Measurements from ENCODE around the gene PITPNC1. TPM values are rescaled to one million over a fixed set of nuclear protein-coding genes. Genes with fewer than 3 reads are reported as not detected.
"Not testable (repeated sequence)": the region's sequence is repeated elsewhere in the genome, so short reads cannot be mapped to it uniquely, and the experiment has no call there.

PITPNC1 gene
- total and polyA plus RNA-seq, 5 donors from 2014 or later = 27.3 to 47.9 (median 39.5) TPM

- Mint-ChIP-seq H3K27me3 (no peaks in the 10 kb centered on the region), H3K27ac (peak overlapping the region in 1 of 3 donors; percentile 45), H3K36me3 (peaks cover 35% of the 10 kb centered on the region), H3K4me3 (no peak overlapping the region), H3K9me3 (no peaks in the 10 kb centered on the region), H3K4me1 (peaks cover 0 to 5% (median 2%) of the 10 kb centered on the region in 4 donors)
- H3K27me3 ChIP-seq (ENCODE audit: control insufficient read depth, insufficient read depth, low read length) = no peaks in the 10 kb centered on the region
- DNase-seq = no peak
- H3K9me3 ChIP-seq (ENCODE audit: control insufficient read depth in 2 of 2, low read length in 2 of 2) = no peaks in the 10 kb centered on the region
- H3K36me3 ChIP-seq (ENCODE audit: control insufficient read depth, insufficient read depth, low read length) = peaks cover 17% of the 10 kb centered on the region
- no peak overlapping the region for H3K4me3 ChIP-seq (ENCODE audit: low read depth, low read length)
- H3K27ac ChIP-seq (ENCODE audit: insufficient read depth, low read length, poor library complexity, severe bottlenecking) = no peak overlapping the region
- H3K4me1 ChIP-seq (ENCODE audit: control insufficient read depth, insufficient read depth, low read length, poor library complexity, severe bottlenecking) = no peaks in the 10 kb centered on the region
- no peak for ATAC-seq (ENCODE audit: low read depth in 2 of 2)
These were observed 251.5 kb downstream of the PITPNC1 start for GRCh38 chr17:67628580-67629013.

GRCh38 chr17:67629971-67630320 lies 252.9 kb downstream of the PITPNC1 start:
- H3K27me3 ChIP-seq (ENCODE audit: control insufficient read depth, insufficient read depth, low read length) = no peaks in the 10 kb centered on the region
- DNase-seq (peak in 2 of 3 donors; percentile 11 to 44), ATAC-seq (ENCODE audit: low read depth in 2 of 2) (no peak)
- no peaks in the 10 kb centered on the region for H3K9me3 ChIP-seq (ENCODE audit: control insufficient read depth in 2 of 2, low read length in 2 of 2)
- no peaks in the 10 kb centered on the region for H3K9me3 Mint-ChIP-seq
- H3K4me1 Mint-ChIP-seq = peaks cover 0 to 5% (median 3%) of the 10 kb centered on the region in 4 donors
- H3K36me3 Mint-ChIP-seq = peaks cover 39% of the 10 kb centered on the region
- peaks cover 22% of the 10 kb centered on the region for H3K36me3 ChIP-seq (ENCODE audit: control insufficient read depth, insufficient read depth, low read length)
- no peak overlapping the region for H3K4me3 ChIP-seq (ENCODE audit: low read depth, low read length)
- no peaks in the 10 kb centered on the region for H3K27me3 Mint-ChIP-seq
- H3K4me3 Mint-ChIP-seq = no peak overlapping the region
- H3K27ac ChIP-seq (ENCODE audit: insufficient read depth, low read length, poor library complexity, severe bottlenecking) = no peak overlapping the region
- H3K4me1 ChIP-seq (ENCODE audit: control insufficient read depth, insufficient read depth, low read length, poor library complexity, severe bottlenecking) = no peaks in the 10 kb centered on the region
- peak overlapping the region in 1 of 3 donors; percentile 65 for H3K27ac Mint-ChIP-seq

GRCh38 chr17:67630836-67631235 lies 253.8 kb downstream of the PITPNC1 start:
- H3K9me3 Mint-ChIP-seq; H3K4me1 Mint-ChIP-seq; H3K4me3 Mint-ChIP-seq; H3K4me3 ChIP-seq (ENCODE audit: low read depth, low read length); H3K27me3 Mint-ChIP-seq; ATAC-seq (ENCODE audit: low read depth in 2 of 2); H3K27ac Mint-ChIP-seq; H3K9me3 ChIP-seq (ENCODE audit: control insufficient read depth in 2 of 2, low read length in 2 of 2); DNase-seq; H3K4me1 ChIP-seq (ENCODE audit: control insufficient read depth, insufficient read depth, low read length, poor library complexity, severe bottlenecking); H3K27me3 ChIP-seq (ENCODE audit: control insufficient read depth, insufficient read depth, low read length); H3K27ac ChIP-seq (ENCODE audit: insufficient read depth, low read length, poor library complexity, severe bottlenecking): not testable (repeated sequence)
- H3K36me3 Mint-ChIP-seq = peaks cover 39% of the 10 kb centered on the region
- H3K36me3 ChIP-seq (ENCODE audit: control insufficient read depth, insufficient read depth, low read length) = peaks cover 22% of the 10 kb centered on the region

GRCh38 chr17:67632141-67632540 lies 255.1 kb downstream of the PITPNC1 start:
- no peaks in the 10 kb centered on the region for H3K4me1 ChIP-seq (ENCODE audit: control insufficient read depth, insufficient read depth, low read length, poor library complexity, severe bottlenecking)
- H3K9me3 ChIP-seq (ENCODE audit: control insufficient read depth in 2 of 2, low read length in 2 of 2) = no peaks in the 10 kb centered on the region
- H3K9me3 Mint-ChIP-seq = no peaks in the 10 kb centered on the region
- no peak overlapping the region for H3K4me3 ChIP-seq (ENCODE audit: low read depth, low read length)
- H3K27ac ChIP-seq (ENCODE audit: insufficient read depth, low read length, poor library complexity, severe bottlenecking) = no peak overlapping the region
- peaks cover 43% of the 10 kb centered on the region for H3K36me3 Mint-ChIP-seq
- H3K27me3 ChIP-seq (ENCODE audit: control insufficient read depth, insufficient read depth, low read length) = no peaks in the 10 kb centered on the region
- DNase-seq = no peak
- H3K36me3 ChIP-seq (ENCODE audit: control insufficient read depth, insufficient read depth, low read length) = peaks cover 27% of the 10 kb centered on the region
- no peak for ATAC-seq (ENCODE audit: low read depth in 2 of 2)
- no peak overlapping the region for H3K27ac Mint-ChIP-seq
- H3K4me1 Mint-ChIP-seq = peaks cover 0 to 5% (median 3%) of the 10 kb centered on the region in 4 donors
- no peaks in the 10 kb centered on the region for H3K27me3 Mint-ChIP-seq
- H3K4me3 Mint-ChIP-seq = no peak overlapping the region

- Histone ChIP-seq H3K27me3 (ENCODE audit: control insufficient read depth, insufficient read depth, low read length) (no peaks in the 10 kb centered on the region), H3K4me3 (ENCODE audit: low read depth, low read length) (no peak overlapping the region), H3K27ac (ENCODE audit: insufficient read depth, low read length, poor library complexity, severe bottlenecking) (no peak overlapping the region), H3K9me3 (ENCODE audit: control insufficient read depth in 2 of 2, low read length in 2 of 2) (no peaks in the 10 kb centered on the region), H3K36me3 (ENCODE audit: control insufficient read depth, insufficient read depth, low read length) (peaks cover 27% of the 10 kb centered on the region), H3K4me1 (ENCODE audit: control insufficient read depth, insufficient read depth, low read length, poor library complexity, severe bottlenecking) (no peaks in the 10 kb centered on the region)
- no peak overlapping the region for H3K4me3 Mint-ChIP-seq
- no peaks in the 10 kb centered on the region for H3K27me3 Mint-ChIP-seq
- no peak overlapping the region for H3K27ac Mint-ChIP-seq
- H3K36me3 Mint-ChIP-seq = peaks cover 35% of the 10 kb centered on the region
- no peak for ATAC-seq (ENCODE audit: low read depth in 2 of 2)
- DNase-seq = no peak
- H3K9me3 Mint-ChIP-seq = no peaks in the 10 kb centered on the region
- peaks cover 0 to 3% (median under 1%) of the 10 kb centered on the region in 4 donors for H3K4me1 Mint-ChIP-seq
These were observed 256.7 kb downstream of the PITPNC1 start for GRCh38 chr17:67633751-67634211.

- no peak overlapping the region for H3K27ac Mint-ChIP-seq
- peaks cover 27% of the 10 kb centered on the region for H3K36me3 ChIP-seq (ENCODE audit: control insufficient read depth, insufficient read depth, low read length)
- DNase-seq = no peak
- ATAC-seq (ENCODE audit: low read depth in 2 of 2) = no peak
- peaks cover 40% of the 10 kb centered on the region for H3K36me3 Mint-ChIP-seq
- H3K9me3 ChIP-seq (ENCODE audit: control insufficient read depth in 2 of 2, low read length in 2 of 2) = no peaks in the 10 kb centered on the region
- H3K4me1 ChIP-seq (ENCODE audit: control insufficient read depth, insufficient read depth, low read length, poor library complexity, severe bottlenecking) = no peaks in the 10 kb centered on the region
- H3K9me3 Mint-ChIP-seq = no peaks in the 10 kb centered on the region
- H3K4me3 ChIP-seq (ENCODE audit: low read depth, low read length) = no peak overlapping the region
- H3K4me1 Mint-ChIP-seq = peaks cover 0 to 3% (median 0%) of the 10 kb centered on the region in 4 donors
- H3K4me3 Mint-ChIP-seq = no peak overlapping the region
- H3K27ac ChIP-seq (ENCODE audit: insufficient read depth, low read length, poor library complexity, severe bottlenecking) = no peak overlapping the region
- no peaks in the 10 kb centered on the region for H3K27me3 ChIP-seq (ENCODE audit: control insufficient read depth, insufficient read depth, low read length)
- H3K27me3 Mint-ChIP-seq = no peaks in the 10 kb centered on the region
These were observed 258.6 kb downstream of the PITPNC1 start for GRCh38 chr17:67635681-67636080.

GRCh38 chr17:67636312-67636711 lies 259.2 kb downstream of the PITPNC1 start:
- ATAC-seq (ENCODE audit: low read depth in 2 of 2) (no peak), DNase-seq (no peak)
- Mint-ChIP-seq H3K27me3 (no peaks in the 10 kb centered on the region), H3K36me3 (peaks cover 43% of the 10 kb centered on the region), H3K27ac (no peak overlapping the region), H3K9me3 (no peaks in the 10 kb centered on the region), H3K4me3 (no peak overlapping the region), H3K4me1 (peaks cover 0 to 3% (median 0%) of the 10 kb centered on the region in 4 donors)
- peaks cover 27% of the 10 kb centered on the region for H3K36me3 ChIP-seq (ENCODE audit: control insufficient read depth, insufficient read depth, low read length)
- no peaks in the 10 kb centered on the region for H3K9me3 ChIP-seq (ENCODE audit: control insufficient read depth in 2 of 2, low read length in 2 of 2)
- no peak overlapping the region for H3K27ac ChIP-seq (ENCODE audit: insufficient read depth, low read length, poor library complexity, severe bottlenecking)
- H3K4me1 ChIP-seq (ENCODE audit: control insufficient read depth, insufficient read depth, low read length, poor library complexity, severe bottlenecking) = no peaks in the 10 kb centered on the region
- no peak overlapping the region for H3K4me3 ChIP-seq (ENCODE audit: low read depth, low read length)
- no peaks in the 10 kb centered on the region for H3K27me3 ChIP-seq (ENCODE audit: control insufficient read depth, insufficient read depth, low read length)

- Mint-ChIP-seq H3K9me3 (no peaks in the 10 kb centered on the region), H3K4me3 (no peak overlapping the region), H3K4me1 (peaks cover 0 to 3% (median 0%) of the 10 kb centered on the region in 4 donors), H3K27me3 (no peaks in the 10 kb centered on the region), H3K27ac (no peak overlapping the region), H3K36me3 (peaks cover 38% of the 10 kb centered on the region)
- Histone ChIP-seq H3K4me1 (ENCODE audit: control insufficient read depth, insufficient read depth, low read length, poor library complexity, severe bottlenecking) (no peaks in the 10 kb centered on the region), H3K27ac (ENCODE audit: insufficient read depth, low read length, poor library complexity, severe bottlenecking) (no peak overlapping the region), H3K27me3 (ENCODE audit: control insufficient read depth, insufficient read depth, low read length) (no peaks in the 10 kb centered on the region), H3K9me3 (ENCODE audit: control insufficient read depth in 2 of 2, low read length in 2 of 2) (no peaks in the 10 kb centered on the region), H3K4me3 (ENCODE audit: low read depth, low read length) (no peak overlapping the region), H3K36me3 (ENCODE audit: control insufficient read depth, insufficient read depth, low read length) (peaks cover 25% of the 10 kb centered on the region)
- ATAC-seq (ENCODE audit: low read depth in 2 of 2) (no peak), DNase-seq (no peak)
These were observed 259.9 kb downstream of the PITPNC1 start for GRCh38 chr17:67636834-67637520.

All from CD4-positive, CD25-positive, alpha-beta regulatory T cell (primary cell).